H1 (cell line): ENCODE data around the gene PHC2. TPM values are rescaled to one million over a fixed set of nuclear protein-coding genes. Genes with fewer than 3 reads are reported as not detected.

Experiments
- CTCF ChIA-PET: fragments of 300-600 bp; sonication (Branson Sonifier 250); formaldehyde crosslinking; loops from one replicate; lab custom pipeline; 2021; ENCODE audit not compliant: partially characterized antibody; lab: Charles Lee
- POLR2A ChIA-PET: fragments of 300-600 bp; sonication (Branson Sonifier 250); formaldehyde crosslinking; loops from one replicate; lab custom pipeline; 2021; ENCODE audit warnings: inconsistent platforms; ENCODE audit not compliant: partially characterized antibody; lab: Charles Lee
- DNase-seq, 2 experiments: peaks; one replicate each; pipeline versions ENCODE4 v3.0.0 to v3.0.0-alpha.2; 2010 to 2022; ENCODE audit warnings: low spot score in 2 of 2, low read depth in 1 of 2, mixed read lengths in 1 of 2
- FAIRE-seq: peaks from 2 replicates; lab custom pipeline; 2011; peaks lifted over from hg19 to GRCh38; lab: Jason Lieb, UNC
- H2AFZ ChIP-seq: 2 replicates; pipeline ENCODE4 v1.8.1; 2012; ENCODE audit warnings: low read length, inconsistent platforms
- H2AK5ac ChIP-seq: 2 replicates; pipeline ENCODE4 v1.6.1; 2013; ENCODE audit warnings: low read depth, low read length
- H2BK120ac ChIP-seq: replicated peaks from 2 replicates; pipeline ENCODE3; 2013; ENCODE audit warnings: low read depth, low read length, inconsistent platforms
- H2BK12ac ChIP-seq: 2 replicates; pipeline ENCODE4 v1.6.1; 2013; ENCODE audit warnings: low read depth, low read length
- H2BK15ac ChIP-seq: 2 replicates; pipeline ENCODE4 v1.6.1; 2013; ENCODE audit warnings: low read length
- H2BK20ac ChIP-seq: 2 replicates; pipeline ENCODE4 v1.6.1; 2013; ENCODE audit warnings: low read length
- H2BK5ac ChIP-seq: 2 replicates; pipeline ENCODE4 v1.6.1; 2013; ENCODE audit warnings: low read depth, low read length
- H3K14ac ChIP-seq: 2 replicates; pipeline ENCODE4 v1.6.1; 2013; ENCODE audit warnings: inconsistent platforms; ENCODE audit not compliant: insufficient read length
- H3K18ac ChIP-seq: 2 replicates; pipeline ENCODE4 v1.6.1; 2013; ENCODE audit warnings: low read length; ENCODE audit errors: extremely low read depth
- H3K23ac ChIP-seq: 2 replicates; pipeline ENCODE4 v1.6.1; 2013; ENCODE audit warnings: inconsistent platforms; ENCODE audit not compliant: insufficient read length
- H3K23me2 ChIP-seq: 2 replicates; pipeline ENCODE4 v1.6.1; 2013; ENCODE audit warnings: low read depth, low read length
- H3K27ac ChIP-seq: 2 replicates; pipeline ENCODE4 v1.6.1; 2011; ENCODE audit warnings: low read depth, low read length, inconsistent platforms
- H3K27me3 ChIP-seq, 4 experiments: replicated peaks in 1 of 4; 1 replicate in 1 of 4; 2 replicates in 3 of 4; pipeline versions ENCODE4 v1.6.1 to v1.8.1; 2011 to 2013; ENCODE audit warnings: low read length in 3 of 4, mild to moderate bottlenecking in 3 of 4, inconsistent platforms in 2 of 4, mixed read lengths in 2 of 4, moderate library complexity in 1 of 4; ENCODE audit not compliant: control insufficient read depth in 3 of 4, insufficient read depth in 3 of 4; ENCODE audit errors: extremely low read depth in 1 of 4
- H3K36me3 ChIP-seq, 4 experiments: 2 replicates each; pipeline versions ENCODE4 v1.6.1 to v1.8.1; 2011 to 2013; ENCODE audit warnings: mild to moderate bottlenecking in 4 of 4, low read length in 3 of 4, moderate library complexity in 2 of 4, control low read depth in 1 of 4, inconsistent platforms in 1 of 4; ENCODE audit not compliant: insufficient read depth in 4 of 4, control insufficient read depth in 2 of 4
- H3K4ac ChIP-seq: replicated peaks from 2 replicates; pipeline ENCODE3; 2013; ENCODE audit warnings: low read length, low read depth, mixed read lengths, inconsistent platforms; ENCODE audit not compliant: insufficient read length
- H3K4me1 ChIP-seq, 4 experiments: replicated peaks in 1 of 4; 1 replicate in 1 of 4; 2 replicates in 3 of 4; pipeline versions ENCODE4 v1.6.1 to v1.8.1; 2011 to 2013; ENCODE audit warnings: low read length in 3 of 4, inconsistent platforms in 2 of 4, mixed read lengths in 1 of 4; ENCODE audit not compliant: insufficient read depth in 4 of 4, control insufficient read depth in 3 of 4
- H3K4me2 ChIP-seq, 2 experiments: 2 replicates each; pipeline versions ENCODE4 v1.6.1 to v1.8.1; 2011 to 2013; ENCODE audit warnings: low read depth in 2 of 2, low read length in 2 of 2, control low read depth in 1 of 2, inconsistent platforms in 1 of 2, mild to moderate bottlenecking in 1 of 2; ENCODE audit not compliant: insufficient read depth in 1 of 2
- H3K4me3 ChIP-seq, 4 experiments: fragments of 200-600, 300-600 bp in 1 of 4; sonication (generic), shearing (Covaris generic), sonication (Bioruptor Twin) in 1 of 4; 2 replicates each; pipeline versions ENCODE4 v1.5.1 to v1.8.1; 2011 to 2016; ENCODE audit warnings: low read length in 4 of 4, low read depth in 3 of 4, control low read depth in 2 of 4, inconsistent platforms in 2 of 4, mild to moderate bottlenecking in 2 of 4, mixed read lengths in 1 of 4, moderate library complexity in 1 of 4; ENCODE audit not compliant: insufficient read depth in 2 of 4; ENCODE audit errors: extremely low read depth in 1 of 4
- H3K56ac ChIP-seq: replicated peaks from 2 replicates; pipeline ENCODE3; 2013; ENCODE audit warnings: low read depth, mild to moderate bottlenecking, mixed read lengths, low read length, inconsistent platforms; ENCODE audit not compliant: insufficient read length
- H3K79me1 ChIP-seq: 2 replicates; pipeline ENCODE4 v1.6.1; 2013; ENCODE audit warnings: low read depth, low read length, control low read depth
- H3K79me2 ChIP-seq, 2 experiments: 2 replicates each; pipeline versions ENCODE4 v1.6.1 to v1.8.1; 2012 to 2013; ENCODE audit warnings: low read length in 2 of 2, mild to moderate bottlenecking in 2 of 2, inconsistent platforms in 1 of 2; ENCODE audit not compliant: insufficient read depth in 2 of 2, control insufficient read depth in 1 of 2
- H3K9ac ChIP-seq, 4 experiments: replicated peaks in 1 of 4; 1 replicate in 1 of 4; 2 replicates in 3 of 4; pipeline versions ENCODE4 v1.6.1 to v1.8.1; 2011 to 2013; ENCODE audit warnings: low read depth in 3 of 4, low read length in 3 of 4, control low read depth in 2 of 4, mild to moderate bottlenecking in 2 of 4, moderate library complexity in 2 of 4, inconsistent platforms in 1 of 4; ENCODE audit errors: extremely low read depth in 1 of 4
- H3K9me3 ChIP-seq, 2 experiments: 2 replicates each; pipeline versions ENCODE4 v1.6.1 to v1.8.1; 2012 to 2013; ENCODE audit warnings: mild to moderate bottlenecking in 2 of 2, moderate library complexity in 2 of 2, control low read depth in 1 of 2, inconsistent platforms in 1 of 2, low read depth in 1 of 2, low read length in 1 of 2, mixed read lengths in 1 of 2; ENCODE audit not compliant: insufficient read depth in 2 of 2
- H4K20me1 ChIP-seq, 2 experiments: replicated peaks in 1 of 2; 2 replicates each; pipeline versions ENCODE3 to v1.8.1; 2011 to 2013; ENCODE audit warnings: inconsistent platforms in 2 of 2, low read length in 2 of 2, mild to moderate bottlenecking in 1 of 2; ENCODE audit not compliant: insufficient read depth in 2 of 2, control insufficient read depth in 1 of 2
- H4K5ac ChIP-seq: 2 replicates; pipeline ENCODE4 v1.6.1; 2013; ENCODE audit warnings: low read length, low read depth, mixed read lengths, inconsistent platforms; ENCODE audit not compliant: insufficient read length
- H4K8ac ChIP-seq: 2 replicates; pipeline ENCODE4 v1.8.0; 2013; ENCODE audit warnings: mild to moderate bottlenecking, moderate library complexity, low read length, inconsistent platforms; ENCODE audit not compliant: insufficient read depth; ENCODE audit errors: extremely low read depth
- H4K91ac ChIP-seq: replicated peaks from 2 replicates; pipeline ENCODE3; 2013; ENCODE audit warnings: low read length, mixed read lengths, inconsistent platforms; ENCODE audit not compliant: insufficient read length
- CREB1 ChIP-seq: IDR thresholded peaks from 2 replicates; pipeline ENCODE4 v1.6.1; 2012; ENCODE audit warnings: inconsistent platforms
- EZH2 ChIP-seq: fragments of 200-600 bp; sonication (generic); IDR thresholded peaks from 2 replicates; pipeline ENCODE4 v1.7.1; 2012; ENCODE audit warnings: low read depth, mild to moderate bottlenecking, moderate library complexity, low read length, inconsistent platforms; ENCODE audit not compliant: severe bottlenecking
- WGBS, 2 experiments: shearing (Covaris generic) in 1 of 2; methylation state at CpG; one replicate each; pipeline versions ENCODE4 v1.1.6 to v1.1.7; 2013 to 2015; ENCODE audit warnings: low lambda C conversion rate in 2 of 2, mixed read lengths in 2 of 2, inconsistent platforms in 1 of 2, low coverage in 1 of 2, missing lambda C conversion rate in 1 of 2; ENCODE audit not compliant: insufficient replicate concordance in 2 of 2, insufficient coverage in 1 of 2, insufficient read length in 1 of 2; ENCODE audit errors: extremely low coverage in 1 of 2, missing lambda C conversion rate in 1 of 2; 5-methylcytosine and 5-hydroxymethylcytosine counted together
- polyA plus RNA-seq, 7 experiments: library from polyadenylated mRNA; depleted of rRNA in 3 of 7; stranded (reverse) in 5 of 7; unstranded in 2 of 7; fragments of >200 nt in 5 of 7; fragments of 200-250 nt in 2 of 7; gene quantifications; 1 replicate in 5 of 7; 2 replicates in 1 of 7; 4 replicates in 1 of 7; pipeline versions ENCODE4 v1.2.1 to v1.2.3, GENCODE V29; 2011 to 2013; ENCODE audit warnings: missing spikeins in 2 of 7, mixed read lengths in 2 of 7
- total RNA-seq: library from RNA; stranded (reverse); fragmentation: NEBNext Ultra II Directional; extraction: Animal tissue kit (Norgen Biotek cat#: 25700); gene quantifications from 2 replicates; pipeline ENCODE4 v1.2.1, GENCODE V29; 2021

The PHC2 gene
- total and polyA plus RNA-seq, 2 of the 8 experiments (the other 6 are each of a cell fraction or from before 2014, with no cell fraction given), result 5.6 to 14.2 TPM

DNA sequence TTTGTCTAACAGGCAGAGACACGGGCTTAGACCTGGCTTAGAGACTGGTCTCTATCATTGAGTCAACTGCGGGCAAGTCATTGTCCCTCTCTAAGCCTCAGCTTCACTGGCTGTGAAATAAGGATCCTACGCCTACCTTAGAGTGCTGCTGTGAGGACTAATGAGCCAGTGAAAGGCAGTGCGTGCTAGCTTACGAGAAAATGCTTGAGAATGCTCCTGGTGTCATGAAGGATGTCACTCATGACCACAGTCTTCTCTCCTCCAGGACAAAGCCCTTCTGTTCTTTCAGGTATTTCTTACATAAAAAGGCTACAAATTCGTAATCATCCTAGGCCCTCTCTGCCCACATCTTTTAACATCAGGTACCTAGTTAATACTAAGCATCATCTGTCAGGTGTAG is 93.5 kb downstream of the PHC2 start:
- no peaks in the 10 kb centered on the region for H3K79me2 ChIP-seq
- ChIA-PET POLR2A (interaction anchor here (0.6 to 2.7 kb wide), 3 partner anchors 8 to 1871 kb away, joined by 4 to 10 read pairs (median 4); no protein-coding TSS in a partner anchor), CTCF (interaction anchor here (1.1 to 4.3 kb wide), 5 partner anchors 12 to 210 kb away, joined by 3 to 37 read pairs (median 6); no protein-coding TSS in a partner anchor)
- no peak for DNase-seq
- H3K23me2 ChIP-seq, result no peaks in the 10 kb centered on the region
- no peak overlapping the region for H3K4me2 ChIP-seq
- H3K18ac ChIP-seq, result no peak overlapping the region
- no peak overlapping the region for H2BK5ac ChIP-seq
- no peak overlapping the region for H2AK5ac ChIP-seq
- no peaks in the 10 kb centered on the region for H3K9me3 ChIP-seq
- H4K8ac ChIP-seq, result no peak overlapping the region
- no peak overlapping the region for H2BK120ac ChIP-seq
- H3K27me3 ChIP-seq, result no peaks in the 10 kb centered on the region; a peak in 1 of 7 replicates
- H3K23ac ChIP-seq, result no peak overlapping the region
- WGBS, 2 experiments, result 87% methylated on average over 6 of the region's 6 CpGs; no CpG with 5 or more reads in 1 of the 2 experiments
- H3K36me3 ChIP-seq, result no peaks in the 10 kb centered on the region
- H4K91ac ChIP-seq, result no peak overlapping the region
- no peak overlapping the region for H3K14ac ChIP-seq
- H3K56ac ChIP-seq, result no peak overlapping the region
- H4K20me1 ChIP-seq, result peaks cover 0 to 4% of the 10 kb centered on the region in 2 experiments
- H2AFZ ChIP-seq, result no peak overlapping the region
- peaks cover 23 to 43% (median 28%) of the 10 kb centered on the region in 4 experiments for H3K4me1 ChIP-seq
- no peak overlapping the region for H4K5ac ChIP-seq
- no peaks in the 10 kb centered on the region for H3K79me1 ChIP-seq
- H2BK20ac ChIP-seq, result no peak overlapping the region
- no peak overlapping the region for H3K4ac ChIP-seq
- no peak overlapping the region for H3K4me3 ChIP-seq
- H2BK12ac ChIP-seq, result no peak overlapping the region
- no peak overlapping the region for H3K27ac ChIP-seq
- FAIRE-seq, result no peak
- H2BK15ac ChIP-seq, result no peak overlapping the region
- TF ChIP-seq EZH2 (no peak), CREB1 (no peak)
- TF ChIP-seq, all 59 proteins: peak for 0
- H3K9ac ChIP-seq, result no peak overlapping the region
